RKO (cell line): Measurements from ENCODE around the gene TARP.
"Not testable (repeated sequence)": the region's sequence is repeated elsewhere in the genome, so short reads cannot be mapped to it uniquely, and the experiment has no call there.

Experiments
- DNase-seq: peaks from one replicate; pipeline ENCODE4 v3.0.0-alpha.2; 2016; ENCODE audit warnings: low spot score

The TARP gene

DNA sequence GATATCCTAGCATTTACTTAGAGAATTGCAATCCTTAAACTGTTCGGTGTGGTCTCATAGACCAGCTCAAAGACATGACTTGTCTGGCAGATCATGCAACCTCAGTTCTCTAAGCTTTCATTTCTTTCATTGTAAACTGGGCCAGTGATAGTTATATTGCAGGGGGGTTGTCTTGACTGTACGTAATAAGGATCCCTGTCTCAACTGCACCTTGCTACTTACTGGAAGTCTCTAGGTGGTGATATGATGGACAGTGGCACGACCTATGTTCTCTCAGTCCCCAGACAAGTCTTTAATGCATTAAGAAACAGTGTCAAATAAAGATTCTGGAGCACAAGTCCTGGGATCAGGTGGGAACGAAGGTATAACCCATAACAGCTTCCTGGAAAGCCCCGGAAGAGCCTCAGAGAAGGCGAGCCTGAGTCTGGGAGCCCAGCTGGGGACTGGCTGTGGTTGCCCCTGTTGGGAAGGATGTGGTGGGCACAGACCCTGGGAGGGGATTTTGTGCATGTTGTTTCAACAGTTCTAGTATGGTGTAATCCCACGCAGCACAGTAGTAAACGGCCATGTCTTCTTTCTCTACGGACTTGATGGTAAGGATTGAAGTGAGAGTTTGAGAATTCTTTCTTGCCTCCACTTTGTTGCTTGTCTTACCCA is 26.0 kb upstream of the TARP start:
- no peak for DNase-seq

DNA sequence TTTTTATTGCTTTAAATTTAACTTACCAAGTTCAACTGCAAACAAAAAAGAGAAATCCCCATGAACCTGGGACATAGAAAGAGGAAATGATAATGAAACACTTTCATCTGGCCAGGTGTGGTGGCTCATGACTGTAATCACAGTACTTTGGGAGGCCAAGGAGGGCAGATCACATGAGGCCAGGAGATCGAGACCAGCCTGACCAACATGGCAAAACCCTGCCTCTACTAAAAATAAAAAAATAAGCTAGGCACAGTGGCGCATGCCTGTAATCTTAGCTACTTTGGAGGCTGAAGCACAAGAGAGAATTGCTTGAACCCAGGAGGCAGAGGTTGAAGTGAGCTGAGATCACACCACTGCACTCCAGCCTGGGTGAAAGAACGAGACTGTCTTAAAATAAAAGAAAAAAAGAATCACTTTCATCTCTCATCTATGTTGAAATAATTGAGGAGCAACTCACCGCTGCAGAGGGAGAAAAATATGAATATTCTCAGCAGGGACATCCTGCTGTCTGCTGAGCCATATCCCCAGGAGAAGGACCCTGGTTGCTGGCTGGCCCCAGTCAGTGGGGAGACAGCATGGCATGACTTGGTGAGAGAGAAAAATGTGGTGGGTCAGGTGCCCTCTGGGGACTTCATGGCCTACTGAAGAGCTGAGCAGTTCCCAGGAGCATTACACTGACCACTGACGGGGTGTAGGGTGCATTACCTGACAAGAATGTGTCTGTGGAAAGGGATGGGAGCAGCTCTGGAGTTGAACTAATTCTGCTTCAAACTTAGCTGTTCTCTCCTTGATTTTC is 22.8 kb upstream of the TARP start:
- no peak for DNase-seq

DNA sequence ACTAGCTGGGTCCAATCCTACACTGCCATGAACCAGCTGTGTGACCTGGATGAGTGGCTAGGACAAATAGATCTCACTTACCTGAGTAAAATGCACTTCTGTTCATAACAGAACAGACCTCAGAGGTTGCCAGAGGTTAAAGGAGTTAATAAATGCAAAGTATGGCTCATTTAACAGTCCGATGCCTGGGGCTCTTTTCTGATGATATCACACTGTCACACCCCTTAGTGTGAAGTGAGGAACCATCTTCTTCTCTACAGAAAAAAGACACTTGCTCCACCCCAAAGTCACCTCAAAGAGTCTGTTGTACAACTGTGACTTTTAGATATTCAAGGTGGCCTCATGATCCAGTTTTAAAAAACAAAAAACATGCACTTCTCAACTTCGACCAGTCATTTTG is 21.5 kb upstream of the TARP start:
- DNase-seq = no peak

DNA sequence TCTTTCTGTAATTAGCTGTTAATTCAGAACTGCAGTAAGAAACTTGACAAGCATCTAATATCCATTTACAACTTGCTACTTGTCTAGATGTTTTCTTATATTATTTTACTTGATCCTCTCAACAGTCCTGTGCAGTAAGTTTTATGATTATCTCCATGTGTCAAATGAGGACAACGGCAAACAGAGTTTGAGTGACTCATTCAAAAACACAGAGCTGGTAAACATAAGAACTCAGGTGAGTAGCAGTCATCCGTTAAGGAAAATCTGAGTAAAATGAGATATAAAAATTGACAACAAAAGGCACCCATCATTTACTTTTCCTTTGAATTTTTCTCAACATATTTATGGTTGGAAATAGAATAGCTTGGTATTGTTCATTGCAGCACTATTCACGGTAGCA is 19.0 kb upstream of the TARP start:
- no peak for DNase-seq

DNA sequence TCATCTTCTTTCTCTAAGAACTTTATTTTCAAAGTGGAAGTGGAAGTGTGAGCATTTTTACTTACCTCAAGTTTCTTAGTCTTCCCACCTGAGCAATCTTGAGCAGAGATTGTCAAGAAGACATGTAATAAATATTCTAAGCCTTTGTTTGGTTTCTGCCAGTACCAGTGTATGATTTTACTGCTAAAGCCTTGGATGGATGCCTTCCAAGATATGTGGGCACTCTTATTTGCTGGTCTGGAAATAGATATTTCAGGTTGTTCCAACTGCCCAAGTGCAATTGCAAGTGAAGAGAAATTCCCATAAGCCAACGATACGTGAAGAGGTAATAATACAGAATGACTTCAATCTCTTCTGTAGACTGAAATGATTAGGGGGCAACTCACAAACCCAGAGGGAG is 18.2 kb upstream of the TARP start:
- no peak for DNase-seq

DNA sequence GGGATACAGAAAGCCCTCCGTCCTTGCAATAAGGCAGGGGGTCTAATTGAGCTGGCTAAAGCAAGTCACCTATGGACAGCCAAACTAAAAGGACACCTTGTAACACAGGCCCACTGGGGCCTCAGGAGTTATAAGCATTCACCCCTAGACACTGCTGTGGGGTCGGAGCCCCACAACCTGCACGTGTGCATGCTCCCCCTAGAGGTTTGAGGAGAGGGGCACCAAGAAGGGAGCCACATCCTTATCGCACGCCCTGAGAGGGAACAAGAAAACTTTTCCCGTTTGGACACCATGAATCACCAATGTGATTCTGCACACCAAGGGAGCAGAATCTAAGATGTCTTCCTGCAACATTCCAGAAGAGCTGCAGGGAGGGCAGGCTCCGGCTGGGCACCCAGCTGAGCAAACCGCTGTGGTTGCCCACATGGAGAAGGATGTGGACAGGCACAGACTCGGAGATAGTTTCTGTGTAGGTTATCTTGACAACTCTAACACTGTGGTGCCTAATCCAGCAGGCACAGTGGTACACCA is 17.7 kb upstream of the TARP start:
- no peak for DNase-seq

DNA sequence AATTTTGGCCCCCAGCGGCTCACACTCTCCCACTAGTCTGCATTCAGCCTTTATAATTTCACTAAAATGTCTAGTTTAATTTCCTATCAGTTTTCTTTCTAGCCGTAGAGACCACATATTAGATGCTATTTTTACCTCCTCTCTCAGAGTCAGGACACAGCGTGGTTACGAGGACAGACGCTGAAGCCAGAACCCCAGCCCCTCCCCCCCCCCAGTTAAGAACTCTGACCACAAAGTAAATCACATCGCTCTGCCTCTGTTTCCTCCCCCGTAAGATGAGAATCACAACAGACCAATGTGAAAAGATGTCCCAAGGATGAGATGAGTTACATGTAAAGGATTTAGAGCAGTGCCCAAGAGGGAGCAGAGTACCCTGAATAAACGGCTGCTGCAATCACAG is 11.1 kb upstream of the TARP start:
- DNase-seq = no peak

DNA sequence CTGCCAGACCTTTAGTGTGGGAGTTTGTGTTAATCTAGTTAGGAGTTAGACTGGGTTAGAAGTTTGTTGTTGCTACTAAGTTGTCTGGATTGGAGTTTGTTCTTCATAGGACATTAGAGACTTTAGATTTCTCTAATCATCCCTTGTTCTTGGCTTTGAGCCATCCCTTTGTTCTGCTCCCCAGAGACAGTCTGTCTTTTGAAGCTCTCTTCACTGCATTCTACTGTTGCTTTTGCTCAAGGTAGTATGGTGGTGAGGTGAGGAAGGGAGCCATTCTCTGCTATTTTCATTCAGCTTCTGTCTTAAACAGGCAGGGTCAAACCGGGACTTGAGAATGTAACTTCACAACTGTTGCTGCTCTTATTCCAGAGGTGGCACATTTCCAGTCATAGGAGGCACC is 10.4 kb upstream of the TARP start:
- DNase-seq = no peak

DNA sequence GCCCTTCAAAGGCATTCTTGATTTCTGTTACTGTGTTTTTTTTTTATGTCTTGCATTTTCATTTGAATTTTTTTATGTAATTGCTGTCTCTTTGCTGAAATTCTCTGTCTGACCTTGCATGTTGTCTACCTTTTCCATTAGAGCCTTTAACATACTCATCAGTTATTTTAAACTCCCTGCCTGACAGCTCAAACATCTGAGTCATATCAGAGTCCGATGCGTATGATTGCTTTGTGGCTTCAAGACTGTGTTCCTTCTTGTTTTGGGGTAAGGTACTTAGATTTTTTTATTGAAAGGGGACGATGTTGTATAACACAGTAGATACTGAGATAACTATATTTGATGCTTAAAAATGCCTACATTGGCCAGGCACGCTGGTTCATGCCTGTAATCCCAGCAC is 9.7 kb upstream of the TARP start:
- no peak for DNase-seq

DNA sequence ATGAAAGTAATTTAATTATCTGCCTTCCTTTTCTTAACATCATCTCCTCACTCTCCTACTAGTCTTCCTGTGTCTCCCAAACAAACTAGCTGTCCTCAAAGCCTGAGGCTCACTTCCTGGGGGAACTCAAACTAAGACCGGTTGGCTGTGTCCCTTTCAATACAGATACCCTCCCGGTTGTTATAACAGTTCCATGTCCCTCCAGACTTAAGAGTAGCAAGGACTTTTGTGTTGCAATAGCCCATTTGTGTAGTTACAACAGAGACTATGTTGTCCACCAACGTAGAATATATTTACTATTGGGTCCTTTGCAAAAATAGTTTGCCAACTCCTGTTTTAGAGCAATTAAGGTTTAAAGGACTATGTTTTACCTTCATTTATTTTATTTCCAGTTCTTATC is 8.6 kb upstream of the TARP start:
- DNase-seq = no peak

DNA sequence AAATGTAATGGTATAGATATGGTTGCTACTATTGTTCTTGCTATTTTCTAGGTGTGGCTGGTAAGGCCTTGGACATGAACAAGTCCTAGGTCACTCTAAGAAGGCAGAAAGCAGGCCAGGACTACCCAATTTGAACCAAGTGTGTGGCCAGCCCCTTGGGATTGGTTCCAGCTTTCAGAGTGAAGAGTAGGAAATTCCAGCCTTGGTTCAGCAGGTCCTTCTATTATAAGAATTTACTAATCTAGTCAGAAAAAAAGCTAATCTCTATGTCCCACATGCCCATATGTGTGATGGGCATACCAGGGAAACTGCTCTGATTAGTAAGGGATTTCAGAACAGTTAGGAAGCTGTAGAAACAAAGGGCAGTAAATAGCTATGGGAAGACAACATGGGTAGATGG is 7.8 kb upstream of the TARP start:
- no peak for DNase-seq

DNA sequence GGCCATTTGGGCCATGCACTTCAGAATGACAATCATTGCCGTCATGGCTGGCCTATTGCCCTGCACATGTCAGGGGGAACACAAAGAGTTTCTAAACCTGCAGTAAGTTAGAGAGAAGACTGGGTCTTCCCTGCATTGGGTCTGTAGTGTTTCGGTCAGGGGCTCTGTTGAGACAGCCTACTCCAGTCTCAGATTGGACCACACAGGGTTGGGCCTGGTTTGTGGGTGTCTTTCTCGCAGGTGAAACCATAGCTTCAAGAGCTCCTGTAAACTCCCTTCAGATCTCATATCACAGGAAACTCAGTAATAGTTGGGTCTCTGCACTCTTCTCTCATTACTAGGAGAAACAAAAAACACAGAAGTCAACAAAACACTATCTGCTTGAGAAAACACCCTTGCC is 7.3 kb upstream of the TARP start:
- no peak for DNase-seq

DNA sequence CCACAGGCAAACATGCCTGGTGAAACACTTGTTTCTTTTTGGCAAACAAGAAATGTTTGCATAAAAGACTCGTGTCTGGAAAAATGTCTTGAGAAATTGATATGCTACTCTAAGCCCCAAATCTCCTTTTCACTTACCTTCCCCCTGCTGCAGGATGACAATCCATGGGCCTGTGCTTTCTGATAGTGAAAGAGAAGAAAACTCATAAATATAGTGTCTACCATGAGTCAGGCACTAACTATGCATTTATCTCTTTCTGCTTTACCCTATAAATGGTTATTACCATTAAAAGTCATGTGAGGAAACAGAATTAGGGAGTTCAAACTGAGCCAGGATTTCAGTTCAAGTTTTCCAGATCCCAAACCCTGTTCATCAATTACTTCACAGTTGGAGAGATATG is 6.6 kb upstream of the TARP start:
- no peak for DNase-seq

DNA sequence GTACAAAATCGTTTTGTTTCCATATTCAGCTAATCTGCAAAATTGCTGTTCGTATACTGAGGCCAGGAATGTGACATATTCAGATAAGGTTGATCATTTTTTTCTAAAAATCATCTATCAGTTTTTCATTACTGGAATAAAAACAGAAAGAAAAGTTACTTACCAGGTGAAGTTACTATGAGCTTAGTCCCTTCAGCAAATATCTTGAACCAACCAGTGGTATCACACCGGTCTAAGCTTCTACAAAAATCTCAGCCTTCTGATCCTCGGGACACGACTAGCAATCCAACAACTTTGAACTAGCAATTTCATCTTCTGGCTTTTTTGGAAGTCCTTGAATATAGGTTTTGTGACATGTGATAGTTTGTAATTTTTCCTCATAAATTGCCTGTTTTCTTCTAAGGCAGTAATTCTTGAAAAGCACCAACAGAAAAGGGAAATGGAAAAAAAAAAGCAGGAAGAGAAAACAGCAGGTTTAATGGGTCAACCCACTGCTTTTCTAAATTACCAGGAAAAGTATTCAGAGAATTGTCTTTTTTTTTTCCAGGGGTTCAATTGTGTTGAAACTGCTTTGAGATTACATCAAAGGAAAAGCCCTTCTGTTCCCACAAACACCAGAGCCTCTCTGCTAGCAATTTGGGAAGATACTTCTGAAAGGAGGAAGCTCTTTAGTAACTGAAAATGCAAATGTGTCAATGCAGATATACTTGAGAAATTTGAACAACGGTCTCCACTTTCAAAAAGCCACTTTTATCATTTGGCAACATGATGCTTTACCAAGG is 2.9 kb upstream of the TARP start:
- DNase-seq = no peak

DNA sequence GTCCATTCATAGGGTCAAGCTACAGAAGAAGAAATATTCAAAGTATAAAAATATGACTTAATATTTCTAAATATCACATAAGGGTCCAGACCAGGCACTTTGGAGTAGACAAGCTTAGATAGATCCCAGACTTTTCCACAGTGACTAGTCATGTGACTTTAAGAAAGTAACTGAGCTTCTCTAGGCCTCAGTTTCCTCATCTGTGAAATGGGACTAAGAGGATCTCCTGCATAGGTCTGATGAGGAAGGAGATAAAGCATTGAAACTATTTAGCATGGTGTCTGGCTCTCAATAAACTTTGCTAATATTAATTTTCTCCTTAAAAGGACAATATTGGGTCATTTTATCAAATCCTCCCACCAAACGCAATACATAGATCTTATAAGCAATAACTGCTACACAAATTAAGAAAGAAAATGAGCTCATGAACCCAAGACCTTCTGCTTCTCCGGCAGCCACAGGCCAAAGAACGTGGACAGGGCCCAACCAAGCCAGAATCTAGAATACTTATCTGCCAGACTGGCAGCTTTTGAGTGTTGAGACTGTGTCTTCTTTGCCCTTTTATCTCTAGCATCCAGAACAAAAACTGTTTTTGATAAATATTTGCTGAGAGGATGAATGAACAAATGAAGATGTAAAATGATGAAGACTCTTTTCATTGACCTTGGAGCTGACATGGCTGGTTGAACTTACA is 1.6 kb upstream of the TARP start:
- no peak for DNase-seq

DNA sequence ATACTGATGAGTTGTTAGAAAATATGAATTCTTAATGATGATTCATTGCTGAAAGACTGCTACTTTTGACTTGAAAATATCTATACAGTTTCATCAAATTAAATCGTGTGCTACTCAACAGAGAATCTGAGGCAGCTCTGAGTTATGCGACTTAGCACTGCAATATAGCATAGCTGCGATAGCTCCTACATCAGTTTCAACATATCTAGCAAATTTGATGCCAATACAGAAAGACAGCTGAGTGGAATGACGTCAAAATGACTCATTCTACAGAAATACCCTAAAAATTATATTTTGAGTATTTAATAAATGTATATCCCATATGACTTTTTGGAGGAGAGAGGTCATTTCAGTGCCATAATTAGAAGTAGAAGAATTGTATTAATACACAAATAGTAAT is 1.1 kb upstream of the TARP start:
- DNase-seq = no peak

DNA sequence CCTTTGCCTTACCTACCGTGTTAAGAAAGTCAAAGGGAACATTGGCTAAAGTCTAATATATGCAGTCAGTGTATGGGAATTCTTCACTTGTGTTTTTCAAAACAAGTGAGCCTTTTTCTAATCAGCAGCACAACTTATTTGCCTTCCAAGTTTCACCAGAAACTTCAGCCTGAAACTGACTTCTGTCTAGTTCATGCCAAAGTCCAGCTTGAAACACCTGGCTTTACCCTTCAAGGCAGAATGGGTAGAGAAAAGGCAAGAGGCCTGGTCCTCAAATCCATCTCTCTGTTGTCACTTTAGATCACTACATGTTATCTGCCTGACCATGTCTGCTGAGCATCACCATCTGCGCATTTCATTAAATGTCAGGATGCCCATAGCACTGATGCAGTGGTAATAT is 3.0 kb downstream of the TARP start:
- DNase-seq = not testable (repeated sequence)

DNA sequence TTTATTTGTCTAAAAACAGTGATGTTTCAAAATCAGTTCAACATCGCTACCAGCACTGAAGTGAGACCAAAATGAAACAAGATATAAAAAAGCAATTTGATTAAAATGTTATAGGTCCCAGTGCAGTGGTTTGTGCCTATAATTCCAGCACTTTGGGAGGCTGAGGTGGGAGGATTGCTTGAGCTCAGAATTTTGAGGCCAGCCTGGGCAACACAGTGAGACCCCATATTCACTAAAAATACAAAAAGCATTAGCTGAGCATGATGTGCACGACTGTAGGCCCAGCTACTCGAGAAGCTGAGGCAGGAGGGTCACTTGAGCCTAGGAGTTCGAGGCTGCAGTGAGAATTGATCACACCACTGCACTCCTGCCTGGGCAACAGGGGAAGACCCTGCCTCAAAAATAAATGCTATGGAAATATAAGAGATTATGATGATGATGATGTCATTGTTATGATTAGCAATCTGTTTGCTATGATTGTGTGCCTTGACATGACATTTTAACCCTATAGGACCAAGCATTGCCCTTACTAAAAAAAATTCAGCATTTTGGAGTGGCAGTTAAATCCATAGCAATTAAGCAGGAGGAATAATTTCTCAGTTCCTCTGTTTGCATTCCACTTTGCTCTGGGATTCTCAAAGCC is 3.6 kb downstream of the TARP start:
- not testable (repeated sequence) for DNase-seq

DNA sequence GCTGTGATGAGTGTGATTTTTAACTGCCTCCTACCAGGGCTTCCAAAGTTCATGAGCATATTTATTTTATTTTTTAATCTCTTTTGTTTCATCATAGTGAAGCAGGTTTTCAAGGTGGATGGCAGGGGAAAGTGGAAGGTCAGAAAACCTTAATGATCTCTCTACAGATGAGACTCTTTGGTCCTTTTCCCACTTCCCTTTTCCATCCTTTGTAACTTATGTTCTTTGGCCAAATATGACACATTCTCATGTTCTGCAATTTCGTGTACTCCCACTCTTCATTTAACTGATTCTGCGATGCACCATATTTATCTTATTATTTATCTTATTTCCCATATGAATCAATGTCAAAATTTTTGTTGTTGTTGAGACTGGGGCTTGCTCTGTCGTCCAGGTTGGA is 7.5 kb downstream of the TARP start:
- not testable (repeated sequence) for DNase-seq

DNA sequence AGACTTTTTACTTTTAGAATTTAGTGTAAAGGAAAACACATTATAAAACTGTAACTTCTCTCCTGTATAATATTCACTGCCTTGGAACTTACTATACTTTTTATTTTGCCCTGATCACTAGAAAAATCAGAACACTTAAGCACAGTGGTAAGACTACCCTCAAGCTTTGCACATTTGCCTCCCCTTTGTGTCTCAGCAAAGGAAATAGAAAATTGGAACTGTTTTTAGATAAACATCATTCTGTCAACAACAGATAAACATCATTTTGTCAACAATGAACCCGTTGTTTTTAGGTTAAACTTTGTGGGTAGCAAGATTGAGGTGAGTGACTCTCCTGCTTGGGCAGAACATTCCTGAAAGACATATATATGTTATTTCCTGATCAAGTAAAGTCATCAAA is 8.8 kb downstream of the TARP start:
- not testable (repeated sequence) for DNase-seq

DNA sequence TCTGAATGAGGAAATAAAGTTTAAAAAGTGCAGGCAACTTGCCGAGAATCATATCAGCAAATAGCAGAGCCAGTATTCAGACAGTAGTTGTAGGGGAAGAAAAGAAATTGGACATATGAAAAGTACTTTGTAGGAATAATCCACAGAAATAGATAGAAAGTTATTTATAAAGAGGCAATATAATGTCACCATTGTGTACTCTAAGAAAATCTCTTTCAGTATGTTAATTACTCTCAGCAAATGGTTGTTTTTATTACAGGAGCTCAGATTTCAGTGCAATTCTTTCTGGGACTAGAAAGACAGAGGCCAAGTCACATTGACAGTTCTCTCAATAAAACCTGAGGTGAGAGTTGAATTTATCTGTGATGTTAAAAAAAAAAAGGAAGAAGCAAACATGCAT is 10.2 kb downstream of the TARP start:
- not testable (repeated sequence) for DNase-seq

DNA sequence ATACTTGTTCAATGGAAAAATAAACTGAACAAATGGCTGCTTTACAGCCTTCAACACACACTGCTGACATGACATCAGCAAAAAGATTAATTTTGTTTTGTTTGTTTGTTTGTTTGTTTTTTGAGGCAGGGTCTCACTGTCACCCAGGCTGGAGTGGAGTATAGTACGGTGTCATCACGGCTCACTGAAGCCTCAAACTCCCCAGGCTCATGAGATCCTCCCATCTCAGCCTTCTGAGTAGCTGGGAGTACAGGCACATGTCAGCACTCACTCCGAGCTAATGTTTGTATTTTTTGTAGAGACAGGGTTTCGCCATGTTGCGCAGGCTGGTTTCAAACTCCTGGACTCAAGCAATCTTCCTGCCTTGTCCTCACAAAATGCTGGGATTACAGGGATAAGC is 10.9 kb downstream of the TARP start:
- no peak for DNase-seq
